Fibroblast of the conjunctiva (primary cell): ENCODE data around the gene EIF1AX.
"Not testable (repeated sequence)": the region's sequence is repeated elsewhere in the genome, so short reads cannot be mapped to it uniquely, and the experiment has no call there.

Experiments
- DNase-seq: peaks from one replicate; pipeline ENCODE4 v3.0.0-alpha.2; 2010; ENCODE audit warnings: low read depth

EIF1AX gene

DNA sequence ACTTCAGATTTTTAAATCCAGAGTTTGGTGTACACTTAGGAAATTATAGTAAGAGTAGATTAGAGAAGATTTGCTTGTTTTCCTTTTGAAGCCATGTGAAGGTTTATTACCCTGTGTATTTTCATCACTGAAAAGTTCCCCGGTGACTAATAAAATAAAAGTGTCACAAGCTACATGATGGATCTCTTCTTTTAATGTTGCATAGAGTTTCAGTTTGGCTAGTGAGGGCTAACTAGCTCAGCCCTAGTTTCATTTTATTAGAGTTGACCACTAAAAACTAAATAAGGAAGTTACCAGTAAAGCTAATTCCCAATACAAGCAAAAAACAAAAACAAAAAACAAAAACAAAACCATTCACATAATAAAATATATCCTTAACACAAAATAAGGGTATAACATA is 14.8 kb downstream of the EIF1AX start:
- DNase-seq: not testable (repeated sequence)

DNA sequence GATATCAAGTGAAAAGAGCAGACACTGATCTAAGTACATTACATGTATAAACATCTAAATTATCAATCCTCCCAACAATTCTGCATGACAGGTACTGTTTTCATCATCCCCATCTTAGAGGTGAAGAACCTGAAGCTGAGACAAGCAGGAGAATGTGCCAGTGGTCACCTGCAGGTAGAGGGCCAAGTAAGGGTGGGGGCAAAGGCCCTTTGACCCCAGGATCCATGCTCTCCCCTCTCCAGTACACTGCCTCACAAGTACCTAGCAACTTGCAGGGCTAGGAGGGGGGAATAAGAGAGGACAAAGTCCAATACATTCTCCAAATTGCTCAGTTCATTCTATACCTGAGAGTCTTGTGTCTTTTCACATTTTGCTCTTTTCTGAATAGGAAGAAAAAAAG is 16.7 kb downstream of the EIF1AX start:
- no peak for DNase-seq

DNA sequence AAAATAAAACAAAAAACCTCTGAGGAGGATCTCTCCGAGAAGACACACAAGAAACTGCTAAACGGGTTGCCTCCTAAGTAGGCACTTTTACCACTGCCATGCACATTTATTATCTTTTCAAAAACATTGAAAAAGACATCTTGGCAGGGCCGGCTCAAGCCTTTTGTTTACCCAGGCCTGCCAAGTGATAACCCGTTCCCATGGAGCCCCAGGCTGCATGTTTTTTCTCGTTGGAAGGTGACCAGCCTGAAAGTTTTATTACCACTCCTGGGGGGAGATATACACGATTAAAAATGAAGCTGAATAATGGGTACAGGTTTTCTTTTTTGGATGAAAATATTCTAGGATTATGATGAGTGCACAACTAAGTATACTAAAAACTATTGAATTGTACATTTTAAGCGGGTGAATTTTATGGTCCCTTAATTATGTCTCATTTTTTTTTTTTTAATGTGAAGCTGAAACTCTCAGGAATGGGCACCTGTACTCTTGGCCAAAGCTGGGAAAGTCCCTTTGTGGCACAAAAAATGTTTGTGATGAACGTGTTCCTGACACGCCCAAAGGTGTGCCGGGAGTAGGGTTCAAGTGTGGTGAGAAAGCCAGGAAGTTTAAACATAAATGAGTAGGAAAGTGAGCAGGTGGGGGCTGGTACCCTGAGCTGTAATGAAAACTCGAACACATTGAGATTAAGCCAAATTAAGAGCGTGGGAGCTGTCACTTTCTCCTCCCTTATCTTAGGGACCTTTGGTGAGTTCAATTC is 23.4 kb downstream of the EIF1AX start:
- DNase-seq: no peak

GRCh38 chrX:20116577-20117240 is 24.9 kb downstream of the EIF1AX start, which contains the start of gene MAP7D2:
Gene MAP7D2, minus strand, starts transcription at chrX:20116907. Its CDS starts 28 bp downstream, at chrX:20116879.
- no peak for DNase-seq

- no peak for DNase-seq
Measured at GRCh38 chrX:20116087-20116576, 25.5 kb downstream of the EIF1AX start.

GRCh38 chrX:20112022-20112774 is 29.4 kb downstream of the EIF1AX start:
- DNase-seq: no peak

GRCh38 chrX:20111271-20111670 is 30.4 kb downstream of the EIF1AX start:
- DNase-seq: no peak

DNA sequence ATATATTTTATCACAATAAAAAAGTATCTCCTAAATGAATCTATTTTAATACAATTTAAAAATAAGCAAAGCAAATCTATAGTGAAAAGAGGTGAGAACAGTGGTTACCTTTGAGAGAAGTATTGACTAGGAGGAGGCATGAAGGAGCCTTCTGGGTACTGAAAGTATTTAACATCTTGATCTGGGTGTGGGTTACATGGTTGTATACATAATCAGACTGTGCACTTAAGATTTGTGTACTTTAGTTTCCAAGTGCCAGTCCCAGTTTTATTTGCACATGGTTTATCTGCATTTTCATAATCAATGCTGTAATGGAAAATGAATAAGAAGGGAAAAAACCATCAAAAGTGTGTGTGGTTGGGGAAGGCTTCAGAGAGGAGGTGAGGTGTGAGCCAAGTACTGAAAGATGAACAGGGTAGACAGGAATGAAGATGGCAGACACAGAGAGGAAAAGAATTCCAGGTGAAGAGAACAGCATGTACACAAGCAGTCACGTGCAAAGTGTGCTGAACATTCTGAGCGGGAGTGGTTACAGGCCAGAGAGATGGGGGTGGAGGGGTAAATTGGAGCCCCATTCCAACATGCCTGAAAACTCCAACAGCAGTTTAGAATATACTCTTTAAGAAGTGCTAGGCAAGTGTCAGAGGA is 39.6 kb downstream of the EIF1AX start:
- no peak for DNase-seq

- no peak for DNase-seq
Measured at GRCh38 chrX:20091499-20091898, 50.1 kb downstream of the EIF1AX start.

DNA sequence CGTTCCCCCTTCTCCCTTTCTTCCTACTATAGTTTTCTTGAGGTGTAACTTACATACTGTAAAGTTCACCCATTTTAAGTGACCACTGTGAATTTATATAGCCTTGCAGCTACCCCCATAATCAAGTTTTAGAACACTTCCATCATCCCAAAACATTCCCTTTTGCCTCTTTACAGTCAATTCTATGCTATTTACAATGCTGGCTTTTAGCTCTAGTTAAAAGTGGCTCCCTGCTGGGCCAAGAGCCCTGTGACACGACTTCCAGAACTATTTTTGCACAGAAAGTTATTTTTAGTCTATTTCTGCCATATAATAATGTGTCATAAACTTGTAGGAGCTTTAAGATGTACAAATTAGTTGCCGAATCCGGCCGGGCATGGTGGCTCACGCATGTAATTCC is 51.8 kb downstream of the EIF1AX start:
- no peak for DNase-seq

GRCh38 chrX:20080277-20080676 is 61.4 kb downstream of the EIF1AX start:
- DNase-seq: no peak
